HL-60/S4 treated with retinoic acid at 250 ng/mL for 4 days and 3 days (cell line): Measurements from ENCODE around the gene PTMA.

ENCODE experiments used
- in situ Hi-C: fragments of 300-500 bp; cut with MboI; formaldehyde crosslinking; loops from 2 replicates; pipeline ENCODE4 v1.7.0; 2022; ENCODE audit warnings: low sequenced_read_pairs

The PTMA gene

DNA sequence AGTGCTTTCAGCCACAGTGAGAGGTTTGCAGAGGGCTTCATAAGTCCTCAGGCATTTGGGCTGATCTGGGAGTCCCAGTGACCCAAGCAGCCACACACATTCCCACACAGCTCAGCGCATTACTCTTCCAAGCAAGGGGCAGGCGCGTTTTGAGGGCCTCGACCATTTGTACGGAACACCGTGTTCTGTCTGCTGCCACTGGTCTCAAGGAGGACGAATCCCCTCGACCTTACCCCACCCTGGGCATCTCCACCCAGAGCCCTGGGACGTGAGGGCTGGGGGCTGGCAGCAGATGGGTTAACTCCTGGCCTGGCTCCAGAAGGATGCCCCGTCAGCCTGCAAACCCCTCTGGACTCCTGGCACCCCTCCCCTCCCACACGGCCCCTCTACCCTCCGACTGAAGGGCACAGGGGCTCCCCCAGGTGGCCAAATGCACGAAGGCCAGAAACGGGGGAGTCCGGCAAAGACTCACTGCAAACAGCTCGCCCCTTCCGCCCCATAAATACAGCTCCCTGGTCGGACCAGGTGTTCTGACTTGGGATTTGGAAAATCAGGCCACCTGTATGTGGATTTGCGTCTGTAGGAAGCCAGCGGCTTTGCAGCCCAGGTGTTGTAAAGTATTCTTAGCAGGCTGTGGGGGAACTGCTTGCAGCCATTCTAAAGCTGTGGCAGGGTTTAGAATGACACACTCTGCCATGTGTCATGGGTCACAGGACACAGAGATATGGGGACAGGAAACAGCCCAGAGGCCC is 33.6 kb upstream of the PTMA start:
- in situ Hi-C loops: no loop called here

DNA sequence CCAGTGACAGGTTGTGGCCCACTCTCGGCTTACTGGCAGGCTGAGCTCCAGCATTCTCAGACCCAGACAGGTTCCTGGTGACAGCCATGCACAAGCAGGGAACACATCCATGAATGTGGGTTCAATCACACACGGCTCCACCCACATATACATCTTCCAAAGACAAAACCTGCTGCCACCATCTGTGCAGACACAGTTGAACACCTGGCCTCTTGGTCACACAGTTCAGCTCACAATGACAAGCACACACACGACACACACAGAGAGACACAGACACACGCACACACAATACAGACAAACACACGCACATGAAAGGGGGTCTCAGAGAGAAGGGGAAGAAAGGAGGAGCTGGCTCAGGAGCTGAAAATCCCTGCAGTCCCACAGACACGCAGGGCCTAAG is 32.1 kb upstream of the PTMA start:
- in situ Hi-C loops: no loop called here

DNA sequence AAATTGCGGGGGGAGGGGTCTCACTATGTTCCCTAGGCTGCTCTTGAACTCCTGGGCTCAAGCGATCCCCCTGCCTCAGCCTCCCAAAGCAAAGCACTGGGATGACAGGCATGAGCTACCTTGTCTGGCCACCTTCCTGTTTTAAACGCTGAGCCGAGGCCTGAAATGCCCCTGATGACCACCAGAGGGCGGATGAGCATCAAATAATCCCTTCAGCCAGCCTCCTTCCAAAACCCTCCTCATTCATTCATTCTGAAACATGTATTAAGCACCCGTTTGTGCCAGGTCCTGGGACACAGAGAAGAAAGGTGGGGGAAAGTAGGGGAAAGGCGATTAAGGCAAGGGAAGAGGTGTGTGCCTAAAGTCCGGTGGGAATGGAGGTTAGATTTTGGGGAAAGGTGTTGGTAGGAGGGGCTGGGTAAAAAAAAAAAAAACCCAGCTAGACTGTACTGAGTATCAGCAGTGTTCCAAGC is 30.7 kb upstream of the PTMA start:
- in situ Hi-C loops: no loop called here

DNA sequence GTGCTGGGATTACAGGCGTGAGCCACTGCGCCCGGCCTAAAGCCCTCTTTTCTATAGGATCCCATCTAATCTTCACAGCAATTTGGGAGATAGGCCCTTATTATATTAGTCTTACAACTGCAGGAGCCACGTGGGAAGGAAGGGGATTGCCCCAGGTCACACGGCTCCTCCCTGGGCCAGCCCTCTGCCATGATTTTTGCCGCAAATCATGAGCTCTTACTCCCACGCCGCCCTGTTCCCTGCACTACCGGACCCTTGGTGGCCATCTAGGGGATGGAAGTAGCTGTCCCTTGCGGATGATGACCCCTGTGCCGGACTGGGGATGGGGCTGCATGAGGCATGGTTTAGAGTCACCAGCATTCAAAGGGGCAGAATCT is 28.4 kb upstream of the PTMA start:
- in situ Hi-C loops: no loop called here

DNA sequence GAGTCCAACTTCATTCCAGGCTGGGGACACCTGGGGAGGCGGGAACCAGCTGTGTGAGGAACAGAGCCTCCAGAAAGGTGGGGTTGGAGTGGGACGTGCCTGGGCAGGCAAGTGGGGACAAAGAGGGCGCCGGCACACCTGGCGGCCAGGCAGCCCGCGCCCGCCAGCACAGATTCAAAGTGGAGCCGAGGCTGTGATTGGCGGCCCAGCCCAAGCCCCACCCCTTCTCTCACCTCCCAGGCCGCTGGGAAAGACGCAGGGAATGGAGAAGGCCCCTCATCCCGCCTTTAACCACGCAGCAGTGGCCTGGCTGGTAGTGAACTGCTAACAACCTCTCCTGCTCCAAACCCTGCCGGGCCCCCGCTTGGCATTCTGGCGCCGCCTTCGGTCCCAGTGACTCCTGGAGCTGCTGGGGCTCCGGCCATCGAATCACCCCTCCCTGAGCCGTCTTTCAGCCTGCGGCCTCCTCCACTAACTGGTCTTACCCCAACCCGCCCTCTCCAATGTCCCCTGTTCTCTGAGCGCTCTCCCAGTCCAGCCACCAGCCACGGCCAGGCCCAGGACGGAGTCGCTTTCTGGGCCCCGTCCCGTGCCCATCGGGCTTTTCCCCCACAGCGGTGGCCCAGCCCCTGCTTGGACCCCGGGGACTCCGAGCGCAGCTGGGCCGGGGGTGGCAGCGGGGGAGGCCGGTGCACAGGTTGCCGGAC is 27.9 kb upstream of the PTMA start:
- in situ Hi-C loops: no loop called here

DNA sequence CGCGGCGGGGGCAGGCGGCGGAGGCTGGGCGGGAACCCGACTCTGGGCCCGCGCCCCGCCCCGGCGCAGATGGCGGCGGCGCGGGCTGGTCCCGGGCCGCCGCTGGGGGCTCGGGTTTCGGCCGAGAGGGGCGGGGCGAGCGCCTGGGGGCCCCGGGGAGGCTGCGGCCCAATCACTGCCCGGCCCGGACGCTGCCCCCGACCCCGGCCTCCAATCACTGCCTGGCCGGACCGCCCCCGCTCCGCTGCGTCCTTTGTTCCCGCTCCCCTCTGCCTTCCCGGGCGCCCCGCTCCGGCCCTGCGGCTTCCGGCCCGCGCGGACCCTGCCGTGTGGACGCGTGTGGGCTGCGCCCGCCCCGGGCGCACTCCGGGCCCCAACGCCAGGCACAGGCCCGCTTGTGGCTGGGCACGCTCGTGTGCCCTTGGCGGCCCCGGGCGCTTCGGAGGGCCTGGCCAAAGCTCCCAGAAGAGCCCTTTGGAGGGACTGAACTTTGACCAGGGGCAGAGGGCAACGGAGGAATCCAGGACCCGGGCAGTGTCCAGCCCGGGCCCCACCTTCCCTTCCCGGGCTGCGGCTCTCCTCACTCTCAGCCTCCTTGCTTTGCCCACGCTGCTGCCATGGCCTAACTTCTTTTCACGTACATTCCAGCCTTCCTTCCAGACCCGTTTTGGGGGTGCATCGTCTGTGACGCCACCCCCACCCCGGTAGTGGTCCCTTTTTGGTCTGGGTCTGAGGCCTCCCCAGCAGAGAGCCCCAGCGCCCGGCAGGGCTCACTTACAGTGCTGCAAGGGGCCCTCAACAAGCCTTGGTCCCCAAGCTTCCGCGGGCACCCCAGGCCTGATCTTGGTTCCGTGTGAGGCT is 27.1 kb upstream of the PTMA start:
- in situ Hi-C loops: no loop called here

DNA sequence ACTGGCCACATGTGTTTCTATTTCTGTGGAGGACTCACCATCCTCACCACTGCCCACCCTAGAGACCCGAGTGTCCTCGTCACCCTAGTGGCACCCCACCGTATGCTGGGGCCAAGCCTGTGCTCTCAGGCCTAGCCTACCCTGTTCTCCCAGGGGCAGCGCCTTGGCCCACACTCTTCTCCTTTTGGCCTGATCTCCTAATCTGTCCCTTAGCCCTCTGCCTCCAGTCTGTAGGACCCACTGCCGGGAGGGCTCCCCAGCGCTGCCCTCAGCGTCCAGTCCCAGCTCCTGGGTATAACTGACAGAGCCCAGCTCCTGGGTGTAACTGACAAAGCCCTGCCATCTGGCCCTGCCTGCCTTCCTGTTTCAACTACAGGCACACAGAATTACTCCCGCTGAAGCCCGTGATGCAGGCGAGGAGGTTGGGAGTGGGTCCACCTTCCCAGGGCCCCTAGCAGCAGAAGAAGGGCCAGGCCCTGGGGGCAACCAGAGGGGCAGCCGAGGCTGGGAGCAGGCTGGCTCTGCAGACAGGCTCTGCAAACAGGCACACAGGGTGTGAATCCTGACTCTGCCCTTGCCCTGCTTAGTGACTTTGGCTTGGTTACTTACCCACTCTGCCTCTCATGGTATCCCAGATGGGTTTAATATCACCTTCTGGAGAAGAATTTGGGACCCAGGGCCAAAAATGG is 25.6 kb upstream of the PTMA start:
- in situ Hi-C loops: no loop called here

DNA sequence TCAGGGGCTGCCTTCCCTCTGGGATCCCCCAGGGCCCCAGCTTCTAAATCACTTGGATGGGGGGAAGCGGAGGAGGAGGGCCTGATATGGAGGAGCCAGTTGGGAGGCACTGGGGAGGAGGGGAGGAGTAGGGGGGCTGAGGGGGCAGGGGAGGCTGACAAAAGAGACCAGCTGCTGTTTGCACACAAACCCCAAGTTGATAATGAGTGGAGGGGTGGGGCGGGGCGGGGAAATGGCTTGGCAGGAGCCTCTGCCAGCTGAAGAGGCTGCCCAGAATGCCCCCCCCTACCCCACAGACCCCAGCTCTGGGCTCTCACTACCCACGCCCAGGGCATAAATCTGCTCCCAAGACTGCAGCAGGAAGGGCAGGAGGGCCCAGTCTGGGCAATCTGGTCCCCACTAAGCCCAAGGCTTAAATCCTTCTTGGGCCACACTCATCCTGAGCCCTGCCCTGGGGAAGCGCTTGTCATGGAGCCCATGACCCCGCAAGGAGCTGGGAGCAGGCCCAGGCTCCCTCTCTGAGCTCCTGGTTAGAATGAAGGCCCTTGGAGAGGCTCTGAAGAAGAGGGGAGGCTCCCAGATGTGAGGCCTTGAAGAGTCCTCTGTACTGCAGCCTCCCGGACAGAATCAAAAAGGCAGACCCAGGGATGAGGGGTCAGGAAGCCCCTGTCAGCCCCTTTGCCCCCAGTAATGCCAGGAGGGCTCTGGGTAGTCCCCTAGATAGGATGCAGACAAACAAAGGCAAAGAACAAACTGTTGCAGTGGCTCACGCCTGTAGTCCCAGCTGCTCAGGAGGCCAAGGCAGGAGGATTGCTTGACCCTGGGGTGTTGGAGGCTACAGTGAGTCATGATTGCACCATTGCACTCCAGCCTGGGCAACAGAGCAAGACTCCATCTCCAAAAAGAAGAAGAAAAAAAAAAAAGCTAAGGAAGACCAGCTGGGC is 24.8 kb upstream of the PTMA start:
- in situ Hi-C loops: no loop called here

DNA sequence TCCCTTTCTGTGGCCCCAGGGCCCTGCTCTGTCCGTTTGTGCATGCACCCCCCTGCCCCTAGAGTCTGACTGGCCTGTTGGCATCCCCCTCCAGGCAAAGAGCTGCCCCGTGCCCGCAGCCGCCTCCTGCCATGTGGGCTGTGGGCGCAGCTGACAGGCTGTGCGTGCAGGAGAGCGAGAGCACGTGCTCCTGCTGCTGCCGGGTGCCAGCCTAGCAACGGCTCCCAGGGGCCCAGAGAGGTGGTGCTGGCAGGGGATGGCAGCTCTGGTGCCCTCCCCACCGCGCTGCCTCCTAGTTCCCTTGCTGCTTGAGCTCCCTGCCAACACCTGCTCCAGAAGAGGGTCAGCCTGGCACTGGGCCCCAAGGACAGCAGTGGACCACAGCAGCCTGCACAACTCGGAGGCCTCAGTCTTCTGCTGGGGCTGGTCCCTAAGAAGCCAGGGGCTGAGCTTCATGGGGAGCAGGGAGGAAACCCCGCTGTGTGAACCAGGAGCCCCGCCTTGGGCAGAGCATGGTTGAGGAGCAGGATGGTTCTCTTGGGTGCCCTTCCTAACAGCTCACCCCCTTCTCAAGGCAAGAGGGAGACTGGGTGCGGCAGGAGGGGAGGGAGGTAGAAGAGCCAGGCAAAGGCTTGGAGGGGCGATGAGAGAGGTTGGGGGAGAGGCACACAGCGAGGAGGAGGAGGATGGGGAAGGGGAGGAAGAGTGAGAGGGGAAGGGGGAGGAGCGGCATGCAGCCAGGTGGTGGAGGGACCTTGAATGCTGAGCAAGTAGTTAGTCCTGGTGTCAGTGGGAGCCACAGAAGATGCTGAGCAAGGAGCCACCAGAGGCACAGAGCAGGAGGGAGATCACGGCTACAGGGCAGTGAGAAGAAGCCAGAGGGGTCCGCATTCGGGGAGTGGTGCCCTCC is 23.8 kb upstream of the PTMA start:
- in situ Hi-C loops: no loop called here

DNA sequence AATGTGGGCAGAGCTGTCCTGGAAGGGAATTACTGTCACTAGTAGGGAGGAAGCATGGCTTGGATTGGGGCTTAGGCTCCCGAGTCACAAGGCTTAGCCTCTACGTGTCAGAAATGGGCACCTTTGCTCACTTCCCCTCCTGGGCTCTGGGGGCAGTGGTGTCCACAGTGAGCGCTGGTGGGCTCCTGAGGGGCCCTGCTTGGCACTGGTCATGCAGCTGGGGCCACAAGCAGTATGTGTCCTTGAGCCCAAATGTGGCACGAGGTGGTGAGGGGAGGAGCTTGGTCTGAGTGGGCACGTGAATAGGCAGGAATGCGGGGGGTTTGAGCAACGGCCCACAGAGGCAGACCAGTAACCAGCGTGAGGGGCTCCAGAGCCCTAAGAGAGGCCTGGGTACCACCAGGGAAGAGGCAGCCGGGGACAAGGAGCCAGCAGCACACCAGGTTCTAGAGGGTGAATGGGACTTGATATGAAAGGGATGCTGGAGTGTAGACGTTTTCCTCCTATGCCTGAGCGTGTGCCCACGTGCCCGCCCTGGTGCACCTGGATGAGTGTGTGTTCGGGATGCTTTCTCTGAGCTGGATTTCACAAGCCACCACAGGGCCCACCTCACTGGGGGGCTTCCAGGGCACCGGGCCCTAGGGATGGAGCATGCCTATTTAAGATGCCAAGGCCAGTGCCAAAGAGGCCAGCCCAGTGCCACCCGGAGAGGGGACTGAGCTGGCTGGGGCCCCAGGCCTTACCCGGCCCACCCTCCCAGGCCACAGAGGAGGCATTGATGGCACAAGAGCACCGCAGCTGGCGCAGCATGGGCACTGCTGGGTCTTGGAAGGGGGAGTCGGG is 22.8 kb upstream of the PTMA start:
- in situ Hi-C loops: no loop called here

DNA sequence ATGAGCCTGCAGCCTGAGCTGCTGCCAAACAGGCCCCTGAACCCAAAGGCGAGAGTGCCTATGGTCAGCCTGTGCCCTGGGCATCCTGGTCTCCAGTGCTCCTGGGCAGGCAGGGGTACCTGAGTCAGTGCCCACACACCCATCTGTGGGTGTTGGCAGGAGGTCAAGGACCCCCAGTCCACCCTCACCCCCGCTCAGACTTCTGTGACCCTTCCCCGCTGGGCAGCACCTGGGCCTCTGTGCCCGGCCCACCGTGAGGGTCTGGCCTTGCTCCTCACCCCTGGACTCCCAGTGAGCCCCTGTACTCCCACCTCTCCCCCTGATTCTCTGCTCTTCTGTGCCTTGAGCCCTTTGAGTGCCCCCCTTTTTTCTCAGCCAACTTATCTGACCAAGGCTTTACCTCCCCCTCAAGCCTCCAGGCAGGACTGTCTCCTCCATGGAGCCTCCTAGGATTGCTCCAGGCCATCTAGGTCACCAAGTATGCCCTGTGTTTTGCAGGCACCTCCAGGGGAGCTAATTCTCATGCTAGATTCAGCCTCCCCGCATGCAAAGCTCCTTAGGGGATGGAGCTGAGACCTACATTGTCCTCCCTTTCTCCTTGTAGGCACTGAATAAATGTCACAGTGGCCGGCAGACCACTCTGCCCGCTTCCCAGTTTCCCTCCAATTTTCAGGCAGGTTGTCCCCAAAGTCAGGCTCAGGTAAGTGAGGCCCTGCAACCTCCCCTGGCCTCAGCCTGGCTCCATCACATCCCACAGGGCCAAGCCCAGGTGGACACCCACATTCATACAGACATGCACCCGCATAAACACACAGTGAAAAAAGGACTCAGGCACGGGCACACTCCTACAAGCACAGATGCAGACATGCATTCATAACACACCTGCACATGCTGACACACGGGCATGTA is 21.9 kb upstream of the PTMA start:
- in situ Hi-C loops: no loop called here

DNA sequence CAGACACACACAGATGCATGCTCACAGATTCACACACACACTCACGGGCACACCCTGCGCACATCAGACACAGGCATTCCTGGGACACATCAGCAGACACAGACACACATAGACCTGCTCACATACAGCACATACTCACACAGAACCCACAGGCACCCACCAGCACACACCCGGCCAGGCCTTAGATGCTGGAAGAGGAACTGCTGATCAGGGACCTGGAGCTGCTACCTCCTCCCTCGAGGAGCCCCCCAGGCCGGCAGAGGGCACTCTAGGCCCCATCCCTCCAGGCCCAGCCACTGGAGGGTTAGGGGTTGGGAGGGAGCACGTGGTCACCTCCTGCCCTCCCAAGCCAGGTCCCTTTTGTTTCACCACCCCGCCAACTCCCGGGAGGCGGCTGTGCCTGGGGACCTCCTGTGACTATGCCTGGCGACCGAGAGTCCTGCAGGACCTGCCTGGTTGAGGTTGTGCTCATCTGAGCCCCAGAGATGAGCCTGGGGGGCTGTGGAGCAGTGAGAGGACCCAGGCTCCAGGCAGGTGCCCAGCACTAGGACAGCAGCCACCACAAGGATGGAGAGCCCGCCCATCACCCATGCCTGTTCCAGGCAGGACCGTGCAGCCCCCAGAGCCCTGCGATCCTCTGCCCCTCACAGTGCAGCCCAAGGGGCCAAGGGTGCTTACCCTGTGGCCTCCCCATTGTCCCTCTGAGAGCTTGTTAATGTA is 21.0 kb upstream of the PTMA start:
- in situ Hi-C loops: no loop called here

DNA sequence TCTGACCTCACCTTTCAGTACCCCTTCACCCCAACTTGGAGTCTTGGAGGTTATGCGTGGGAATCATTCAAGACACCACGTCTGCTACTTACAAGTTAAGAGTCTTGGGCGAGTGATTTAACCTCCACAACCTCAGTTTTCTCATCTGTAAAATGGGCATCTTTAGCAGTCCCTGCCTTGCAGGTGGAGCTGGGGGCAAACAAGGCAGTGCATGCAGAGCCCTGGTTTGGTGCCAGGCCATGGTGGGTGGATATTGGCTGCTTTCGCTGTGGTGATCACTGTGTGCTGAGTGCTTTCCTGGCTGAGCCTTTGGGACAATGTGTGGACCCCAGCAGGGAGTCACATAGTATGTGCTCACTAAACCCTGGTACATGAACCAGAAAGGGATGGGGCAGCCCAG is 20.4 kb upstream of the PTMA start:
- in situ Hi-C loops: no loop called here

DNA sequence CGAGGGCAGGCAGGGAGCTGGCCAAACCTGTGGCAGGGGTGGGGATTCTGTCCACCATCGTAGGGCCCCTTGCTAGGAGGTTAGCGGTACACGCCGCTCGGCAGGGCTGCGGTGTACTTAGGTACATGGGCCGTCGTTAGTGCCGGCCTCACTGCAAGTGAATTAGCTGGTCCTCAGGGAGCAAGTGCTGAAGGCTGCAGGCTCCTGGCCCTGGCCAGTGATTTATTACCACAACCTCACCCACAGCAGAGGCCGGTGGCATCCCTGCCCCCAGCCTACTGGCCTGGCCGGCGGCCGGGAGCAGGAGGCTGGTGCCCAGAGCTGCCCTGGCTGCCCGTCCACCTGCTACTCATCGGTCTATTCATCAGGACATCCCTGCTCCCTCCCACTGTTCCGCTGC is 19.6 kb upstream of the PTMA start:
- in situ Hi-C loops: no loop called here

DNA sequence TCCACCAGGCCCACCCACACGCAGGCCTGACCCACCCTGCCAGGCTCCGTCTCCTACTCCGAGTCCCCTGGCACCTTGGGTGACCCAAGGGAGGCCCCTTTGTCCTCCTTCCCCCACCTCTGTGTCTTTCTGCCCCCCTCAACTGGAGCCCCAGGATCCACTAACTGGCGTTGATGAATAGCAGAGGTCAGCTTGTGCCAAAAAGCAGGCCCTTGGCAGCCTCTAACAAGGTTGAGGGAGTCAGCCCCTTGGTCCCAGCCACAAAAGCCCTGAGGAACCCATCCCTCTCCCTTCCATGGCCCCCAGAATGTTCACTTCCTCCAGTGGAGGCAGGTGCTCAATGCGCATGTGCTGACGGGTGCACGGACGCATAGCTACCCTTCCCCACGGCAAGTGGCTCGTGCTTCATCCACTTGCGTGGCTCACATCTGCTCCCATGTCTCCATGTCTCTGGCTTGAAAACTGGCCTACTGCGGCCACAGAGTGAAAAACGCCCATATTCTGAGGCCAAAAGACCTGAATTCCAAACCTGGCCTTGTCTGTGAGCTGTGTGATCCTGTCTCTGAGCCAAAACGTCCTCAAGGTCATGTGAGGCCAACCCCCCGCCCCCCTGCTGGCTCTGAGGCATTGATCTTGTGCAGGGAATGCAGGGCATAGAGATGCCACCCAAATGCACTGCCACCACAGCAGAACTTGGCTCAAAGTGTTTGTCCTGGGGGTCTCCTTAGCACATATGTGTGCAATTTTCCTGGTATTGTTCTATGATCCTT is 19.0 kb upstream of the PTMA start:
- in situ Hi-C loops: no loop called here
